Liver (tissue), 3 donors: Measurements from ENCODE around the gene KIAA1755.

Experiments
- GABPA ChIP-seq, 2 donors: IDR thresholded peaks in 1 of 2; conservative IDR thresholded peaks in 1 of 2; 2 replicates each; pipeline ENCODE4 v1.6.1; 2016; ENCODE audit warnings: antibody characterized with exemption in 2 of 2, mild to moderate bottlenecking in 1 of 2, moderate library complexity in 1 of 2
- TF ChIP-seq, protein P1 (sequence below): fragments of 150-350 bp; IDR thresholded peaks from 2 replicates; pipeline ENCODE4 v1.5.1; 2017; ENCODE audit warnings: improper control_type of control experiment, low read depth, low read length; ENCODE audit not compliant: missing input control
- TF ChIP-seq, protein P2 (sequence below): IDR thresholded peaks from 2 replicates; pipeline ENCODE4 v1.6.1; 2016; ENCODE audit warnings: antibody characterized with exemption
- donor health status: healthy.
- donor health status: healthy.

DNA sequence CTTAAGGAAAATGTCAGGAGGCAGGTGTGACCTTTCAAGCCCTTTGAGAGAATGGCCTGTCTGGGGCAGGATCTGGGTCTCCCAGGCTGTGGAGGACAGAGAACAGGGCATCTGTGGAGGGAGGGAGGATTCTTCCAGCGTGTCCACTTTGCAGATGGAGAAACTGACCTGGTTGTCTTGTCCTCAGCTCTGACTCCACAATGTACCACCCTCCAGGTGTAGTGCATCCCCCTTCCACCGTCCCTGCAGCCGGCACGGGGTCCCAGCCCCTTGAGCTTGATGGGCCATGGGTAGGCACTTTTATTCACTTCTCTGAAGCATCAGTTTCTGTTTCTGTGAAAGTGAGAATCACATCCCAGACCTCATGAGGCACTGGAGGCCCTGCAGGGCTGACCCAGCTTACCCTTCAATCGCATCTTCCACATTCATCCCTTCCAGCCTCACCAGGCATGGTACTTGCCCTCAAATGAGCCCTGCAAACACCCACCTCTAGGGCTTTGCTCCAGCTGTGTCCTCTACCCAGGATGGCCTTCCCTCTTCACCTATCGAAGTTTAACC is 90.8 kb downstream of the KIAA1755 start:
- TF ChIP-seq, protein P1, sequence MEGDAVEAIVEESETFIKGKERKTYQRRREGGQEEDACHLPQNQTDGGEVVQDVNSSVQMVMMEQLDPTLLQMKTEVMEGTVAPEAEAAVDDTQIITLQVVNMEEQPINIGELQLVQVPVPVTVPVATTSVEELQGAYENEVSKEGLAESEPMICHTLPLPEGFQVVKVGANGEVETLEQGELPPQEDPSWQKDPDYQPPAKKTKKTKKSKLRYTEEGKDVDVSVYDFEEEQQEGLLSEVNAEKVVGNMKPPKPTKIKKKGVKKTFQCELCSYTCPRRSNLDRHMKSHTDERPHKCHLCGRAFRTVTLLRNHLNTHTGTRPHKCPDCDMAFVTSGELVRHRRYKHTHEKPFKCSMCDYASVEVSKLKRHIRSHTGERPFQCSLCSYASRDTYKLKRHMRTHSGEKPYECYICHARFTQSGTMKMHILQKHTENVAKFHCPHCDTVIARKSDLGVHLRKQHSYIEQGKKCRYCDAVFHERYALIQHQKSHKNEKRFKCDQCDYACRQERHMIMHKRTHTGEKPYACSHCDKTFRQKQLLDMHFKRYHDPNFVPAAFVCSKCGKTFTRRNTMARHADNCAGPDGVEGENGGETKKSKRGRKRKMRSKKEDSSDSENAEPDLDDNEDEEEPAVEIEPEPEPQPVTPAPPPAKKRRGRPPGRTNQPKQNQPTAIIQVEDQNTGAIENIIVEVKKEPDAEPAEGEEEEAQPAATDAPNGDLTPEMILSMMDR, result no peak
- no peak for TF ChIP-seq GABPA (IDR thresholded peaks at IDR 0.05 in 1 of 2, conservative IDR thresholded peaks at IDR 0.05 in 1 of 2)
- TF ChIP-seq, protein P2, sequence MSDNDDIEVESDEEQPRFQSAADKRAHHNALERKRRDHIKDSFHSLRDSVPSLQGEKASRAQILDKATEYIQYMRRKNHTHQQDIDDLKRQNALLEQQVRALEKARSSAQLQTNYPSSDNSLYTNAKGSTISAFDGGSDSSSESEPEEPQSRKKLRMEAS, result no peak
